Prostate gland (tissue), 1 donor: ENCODE measurements around the gene VAV2.

Source experiments
- POLR2A ChIP-seq: fragments of 450-650 bp; IDR thresholded peaks from one replicate; pipeline ENCODE4 v1.6.1; 2016; ENCODE audit warnings: antibody characterized with exemption, mild to moderate bottlenecking
- POLR2AphosphoS5 ChIP-seq: sonication (generic); formaldehyde crosslinking; IDR thresholded peaks from one replicate; pipeline ENCODE4 v1.6.1; 2017; ENCODE audit warnings: antibody characterized with exemption

GRCh38 chr9:133712221-133713100 lies 279.7 kb downstream of the VAV2 start:
- TF ChIP-seq POLR2A (no peak), POLR2AphosphoS5 (no peak)
